ENCODE results near the gene ZEB2. TPM values are rescaled to one million over a fixed set of nuclear protein-coding genes. Genes with fewer than 3 reads are reported as not detected.

The ZEB2 gene
- total and polyA plus RNA-seq, 10 of the 15 experiments (the other 5 are each of a cell fraction or from before 2014, with no cell fraction given) = 0.14 to 3.2 (median 0.84) TPM

- no peak overlapping the region for H3K9ac ChIP-seq (ENCODE audit: control insufficient read depth, insufficient read depth, low read length)
- H3K4me3 ChIP-seq = no peak overlapping the region
- H3K79me2 ChIP-seq (ENCODE audit: control insufficient read depth, insufficient read depth, low read length) = no peaks in the 10 kb centered on the region
- intact Hi-C loops (cut with micrococcal nuclease; ENCODE audit: unreplicated experiment) (loop anchor here (2.0 kb wide), 1 partner anchor 15 kb away; no protein-coding TSS in a partner anchor), in situ Hi-C loops (cut with MboI) (no loop called here)
- CTCF ChIA-PET = interaction anchor here (1.0 kb wide), 1 partner anchor 20 kb away, joined by 3 read pairs; no protein-coding TSS in a partner anchor
- no TSS peak for BruUV-seq (replicated peaks)
- no peaks in the 10 kb centered on the region for H3K9me3 ChIP-seq (replicated peaks; ENCODE audit: control insufficient read depth, insufficient read depth, low read length)
- H2AFZ ChIP-seq (ENCODE audit: control insufficient read depth, low read depth, low read length) = no peak overlapping the region
- ATAC-seq (peak; percentile 88), FAIRE-seq (peak; percentile 44), DNase-seq (ENCODE audit: low read depth, low spot score) (peak; percentile 43)
- no peaks in the 10 kb centered on the region for H4K20me1 ChIP-seq (ENCODE audit: control insufficient read depth, insufficient read depth)
- POLR2A ChIA-PET = no interaction called here
- H3K27me3 ChIP-seq (replicated peaks in 1 of 2; ENCODE audit: control insufficient read depth in 2 of 2, insufficient read depth in 2 of 2, low read length in 1 of 2) = no peaks in the 10 kb centered on the region
- SMC1A ChIA-PET (ENCODE audit: uncharacterized antibody, unreplicated experiment) = interaction anchor here (0.5 to 1.9 kb wide), 6 partner anchors 8 to 303 kb away, joined by 3 to 6 read pairs (median 4); no protein-coding TSS in a partner anchor
- H3K27ac ChIP-seq (ENCODE audit: control insufficient read depth, insufficient read depth) = no peak overlapping the region
- H3K36me3 ChIP-seq (ENCODE audit: control insufficient read depth in 2 of 2, insufficient read depth in 2 of 2, low read length in 1 of 2) = no peaks in the 10 kb centered on the region
- RAD21 ChIA-PET (ENCODE audit: unreplicated experiment) = interaction anchor here (0.8 to 7.7 kb wide), 5 partner anchors 9 to 56 kb away, joined by 3 to 35 read pairs (median 6); no protein-coding TSS in a partner anchor
- WGBS (ENCODE audit: insufficient coverage, insufficient replicate concordance, low lambda C conversion rate, missing lambda C conversion rate) = 46% methylated on average over 6 of the region's 6 CpGs
- H3K4me1 ChIP-seq (ENCODE audit: control insufficient read depth, insufficient read depth, low read length) = peaks cover 5% of the 10 kb centered on the region
- H3K4me2 ChIP-seq (ENCODE audit: control insufficient read depth, insufficient read depth) = 0 out of 2 replicates have a peak overlapping the region, but pooled peaks have one; percentile 34
- TF ChIP-seq SKIL (IDR thresholded peaks at IDR 0.05; ENCODE audit: low read depth, poor library complexity, severe bottlenecking) (peak; percentile 17), IKZF1 (conservative IDR thresholded peaks at IDR 0.05) (peak; percentile 75), POLR2AphosphoS5 (IDR thresholded peaks at IDR 0.05; ENCODE audit: low read length) (no peak), ZBTB11 (CRISPR knock-in tag; IDR thresholded peaks at IDR 0.05) (no peak), EGR1 (IDR thresholded peaks at IDR 0.05; ENCODE audit: borderline replicate concordance in 1 of 2, low read depth in 2 of 2, low read length in 2 of 2) (no peak), BCL3 (IDR thresholded peaks at IDR 0.05; ENCODE audit: borderline replicate concordance, insufficient read depth, low read depth, low read length, poor library complexity, severe bottlenecking) (peak; percentile 85), SPI1 (IDR thresholded peaks at IDR 0.05; ENCODE audit: borderline replicate concordance, insufficient read depth, low read depth, low read length) (peak; percentile 29; the same call in 1 of the 2 replicates), ZNF217 (IDR thresholded peaks at IDR 0.05) (0 out of 2 replicates have a peak, but pooled peaks have one; percentile 43), SREBF1 (IDR thresholded peaks at IDR 0.05; ENCODE audit: low read length) (no peak), PML (IDR thresholded peaks at IDR 0.05; ENCODE audit: low read length) (0 out of 2 replicates have a peak, but pooled peaks have one; percentile 30), RAD51 (IDR thresholded peaks at IDR 0.05) (no peak), CREB1 (IDR thresholded peaks at IDR 0.05; ENCODE audit: low read depth) (peak; percentile 23; the same call in 1 of the 2 replicates), NFXL1 (IDR thresholded peaks at IDR 0.05; ENCODE audit: borderline replicate concordance) (no peak), MEF2A (IDR thresholded peaks at IDR 0.05; ENCODE audit: insufficient read depth, low read depth, low read length) (peak; percentile 75; the same call in 1 of the 2 replicates), SRF (IDR thresholded peaks at IDR 0.05; ENCODE audit: low read depth in 2 of 2, low read length in 2 of 2) (no peak), EED (IDR thresholded peaks at IDR 0.05; ENCODE audit: low read depth) (peak; percentile 92)
These were observed 145.7 kb downstream of the ZEB2 start for GRCh38 chr2:144374163-144374661.

Measured in GM12878 (cell line).